HG03342 (cell line): ENCODE measurements around the gene RSBN1L.
"Not testable (repeated sequence)": the region's sequence is repeated elsewhere in the genome, so short reads cannot be mapped to it uniquely, and the experiment has no call there.

Source experiments
- ATAC-seq: cut with Tn5 transposase; IDR thresholded peaks from one replicate; pipeline ENCODE4 v1.9.1; 2021; ENCODE audit warnings: mild to moderate bottlenecking, moderate library complexity; ENCODE audit not compliant: unreplicated experiment

Gene RSBN1L

GRCh38 chr7:77687100-77687746, 9.0 kb upstream of the RSBN1L start:
- no peak for ATAC-seq

GRCh38 chr7:77687747-77688144, 8.5 kb upstream of the RSBN1L start:
- no peak for ATAC-seq

DNA sequence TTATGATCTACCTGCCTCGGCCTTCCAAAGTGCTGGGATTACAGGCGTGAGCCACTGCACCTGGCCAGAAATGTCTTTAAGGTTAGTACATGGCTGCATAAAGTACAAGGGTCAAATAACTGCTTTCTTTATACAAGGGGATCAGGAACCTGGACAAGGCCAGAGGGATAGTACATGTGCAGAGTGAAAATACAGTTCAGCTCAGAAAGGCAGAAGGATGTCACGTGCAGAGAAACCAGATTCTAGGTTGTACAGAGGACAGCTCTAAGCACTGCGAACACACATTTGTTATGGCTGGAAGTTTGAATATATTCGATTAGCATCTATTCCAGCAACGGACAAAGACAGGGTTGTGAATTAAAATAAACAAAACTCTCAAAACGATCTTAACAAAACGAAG, 6.0 kb upstream of the RSBN1L start:
- ATAC-seq: no peak

GRCh38 chr7:77691892-77692491, 4.3 kb upstream of the RSBN1L start:
- no peak for ATAC-seq

DNA sequence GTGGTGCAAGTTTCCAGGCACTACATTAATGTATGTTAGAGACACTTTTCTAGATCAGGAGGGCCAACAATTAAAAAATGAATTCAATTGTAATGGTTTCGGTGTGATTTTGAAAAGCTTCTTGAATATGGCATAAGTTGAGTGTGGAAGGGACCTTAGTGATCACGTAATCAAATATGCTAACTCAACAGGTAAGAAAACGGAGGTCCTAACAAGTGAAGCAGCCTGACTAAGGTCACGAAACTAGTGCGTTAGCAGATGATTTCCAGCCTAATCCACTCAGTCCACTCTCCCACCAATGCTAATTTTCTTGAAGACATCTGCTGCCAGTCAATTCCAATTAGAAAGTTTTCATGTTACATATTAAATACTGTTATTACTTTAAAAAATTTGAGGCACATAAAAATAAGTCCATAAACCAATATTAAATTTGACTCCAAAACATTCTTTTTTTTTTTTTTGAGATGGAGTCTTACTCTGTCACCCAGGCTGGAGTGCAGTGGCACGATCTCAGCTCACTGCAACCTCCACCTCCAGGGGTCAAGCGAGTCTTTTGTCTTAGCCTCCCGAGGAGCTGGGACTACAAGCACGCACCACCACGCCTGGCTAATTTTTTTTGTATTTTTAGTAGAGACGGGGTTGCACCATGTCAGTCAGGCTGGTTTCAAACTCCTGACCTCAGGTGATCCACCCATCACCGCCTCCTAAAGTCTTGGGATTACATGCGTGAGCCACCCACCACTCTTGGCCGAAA, 2.3 kb upstream of the RSBN1L start:
- no peak for ATAC-seq

GRCh38 chr7:77696643-77697534, 630 bp downstream of the RSBN1L start:
- peak; percentile 20 for ATAC-seq

GRCh38 chr7:77697535-77697831, 1.2 kb downstream of the RSBN1L start:
- ATAC-seq: no peak

- no peak for ATAC-seq
Observed at GRCh38 chr7:77698042-77698625, 1.9 kb downstream of the RSBN1L start.

DNA sequence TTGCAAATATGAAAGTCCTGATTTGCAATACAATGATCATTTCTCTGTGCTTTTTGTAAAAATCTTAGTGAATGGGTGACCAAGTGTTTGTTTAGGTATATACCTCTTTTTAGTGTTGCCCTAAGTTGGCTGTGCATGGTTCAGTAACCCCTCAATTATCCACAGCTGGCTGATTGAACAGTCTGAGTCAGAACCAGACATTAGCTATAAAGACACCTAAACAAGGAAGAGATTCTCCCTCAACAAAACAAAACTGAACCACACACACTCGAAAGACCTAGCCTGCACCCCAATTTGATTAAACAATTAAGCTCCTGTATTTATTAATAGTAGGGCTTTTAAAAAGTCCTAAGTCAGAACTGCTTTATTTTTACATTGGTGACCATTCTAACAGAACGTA, 2.8 kb downstream of the RSBN1L start:
- ATAC-seq: peak; percentile 36

DNA sequence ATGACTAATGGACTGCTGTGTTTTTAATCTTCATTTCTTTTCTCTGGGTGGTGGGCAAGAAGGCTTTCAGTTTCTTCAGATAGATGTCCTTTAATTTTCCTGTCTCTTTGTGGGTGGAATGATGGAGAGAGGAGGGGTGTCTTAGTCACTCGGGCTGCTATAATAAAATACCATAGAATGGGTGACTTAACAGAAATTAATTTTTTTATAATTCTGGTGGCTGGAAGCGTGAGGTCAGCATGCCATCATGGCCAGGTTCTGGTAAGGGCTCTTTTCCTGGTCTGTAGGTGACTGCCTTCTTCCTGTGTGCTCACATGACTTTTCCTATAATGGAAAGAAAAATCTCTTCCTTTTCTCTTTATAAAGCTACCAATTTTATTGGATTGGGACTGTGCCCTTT, 6.3 kb downstream of the RSBN1L start:
- ATAC-seq: no peak

- no peak for ATAC-seq
Observed at GRCh38 chr7:77702968-77703472, 6.8 kb downstream of the RSBN1L start.

GRCh38 chr7:77703669-77704068, 7.4 kb downstream of the RSBN1L start:
- ATAC-seq: not testable (repeated sequence)

- ATAC-seq: no peak
Observed at GRCh38 chr7:77707504-77707992, 11.3 kb downstream of the RSBN1L start.

GRCh38 chr7:77710067-77710466, 13.8 kb downstream of the RSBN1L start:
- no peak for ATAC-seq

DNA sequence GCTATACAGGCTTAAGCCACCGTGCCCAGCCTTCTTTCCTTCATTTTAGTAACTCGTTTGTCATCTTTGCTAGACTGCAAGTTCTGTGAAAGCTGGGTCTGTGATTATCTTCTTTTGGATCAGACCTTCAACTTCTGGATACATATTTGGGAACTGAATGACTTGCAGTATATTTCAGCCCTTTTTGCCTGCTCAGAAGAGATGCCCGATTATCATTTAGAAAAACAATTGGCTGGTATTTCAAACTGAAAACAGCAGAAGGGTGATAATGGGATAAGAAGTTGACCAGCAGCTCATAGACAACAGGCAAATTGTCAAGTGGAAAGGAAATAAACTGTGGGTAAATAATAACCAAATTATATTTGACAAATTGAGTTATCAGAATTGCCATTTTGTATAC, 14.6 kb downstream of the RSBN1L start:
- no peak for ATAC-seq

- no peak for ATAC-seq
Observed at GRCh38 chr7:77714195-77714594, 17.9 kb downstream of the RSBN1L start.

- not testable (repeated sequence) for ATAC-seq
Observed at GRCh38 chr7:77714931-77715330, 18.7 kb downstream of the RSBN1L start.

DNA sequence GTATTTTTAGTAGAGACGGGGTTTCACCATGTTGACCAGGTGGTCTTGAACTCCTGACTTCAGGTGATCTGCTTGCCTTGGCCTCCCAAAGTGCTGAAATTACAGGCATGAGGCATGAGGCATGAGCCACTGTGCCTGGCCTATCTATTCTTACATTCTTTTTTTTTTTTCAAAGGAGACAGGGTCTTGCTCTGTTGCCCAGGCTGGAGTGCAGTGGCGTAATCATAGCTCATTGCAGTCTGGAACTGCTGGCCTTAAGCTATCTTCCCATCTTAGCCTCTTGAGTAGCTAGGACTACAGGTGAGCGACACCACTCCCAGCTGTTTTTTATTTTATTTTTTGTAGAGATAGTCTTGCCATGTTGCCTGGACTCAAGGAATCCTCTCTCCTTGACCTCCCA, 20.5 kb downstream of the RSBN1L start:
- no peak for ATAC-seq

- not testable (repeated sequence) for ATAC-seq
Observed at GRCh38 chr7:77717566-77717965, 21.3 kb downstream of the RSBN1L start.

- ATAC-seq: no peak
Observed at GRCh38 chr7:77727527-77727926, 31.3 kb downstream of the RSBN1L start.
